ENCODE measurements around the gene CTSZ.

- TF ChIP-seq, protein P1, sequence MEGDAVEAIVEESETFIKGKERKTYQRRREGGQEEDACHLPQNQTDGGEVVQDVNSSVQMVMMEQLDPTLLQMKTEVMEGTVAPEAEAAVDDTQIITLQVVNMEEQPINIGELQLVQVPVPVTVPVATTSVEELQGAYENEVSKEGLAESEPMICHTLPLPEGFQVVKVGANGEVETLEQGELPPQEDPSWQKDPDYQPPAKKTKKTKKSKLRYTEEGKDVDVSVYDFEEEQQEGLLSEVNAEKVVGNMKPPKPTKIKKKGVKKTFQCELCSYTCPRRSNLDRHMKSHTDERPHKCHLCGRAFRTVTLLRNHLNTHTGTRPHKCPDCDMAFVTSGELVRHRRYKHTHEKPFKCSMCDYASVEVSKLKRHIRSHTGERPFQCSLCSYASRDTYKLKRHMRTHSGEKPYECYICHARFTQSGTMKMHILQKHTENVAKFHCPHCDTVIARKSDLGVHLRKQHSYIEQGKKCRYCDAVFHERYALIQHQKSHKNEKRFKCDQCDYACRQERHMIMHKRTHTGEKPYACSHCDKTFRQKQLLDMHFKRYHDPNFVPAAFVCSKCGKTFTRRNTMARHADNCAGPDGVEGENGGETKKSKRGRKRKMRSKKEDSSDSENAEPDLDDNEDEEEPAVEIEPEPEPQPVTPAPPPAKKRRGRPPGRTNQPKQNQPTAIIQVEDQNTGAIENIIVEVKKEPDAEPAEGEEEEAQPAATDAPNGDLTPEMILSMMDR (IDR thresholded peaks at IDR 0.05) = no peak
- no peak for TF ChIP-seq POLR2A (IDR thresholded peaks at IDR 0.05)
These were observed 39.2 kb downstream of the CTSZ start for GRCh38 chr20:58967652-58968429.
